HG03439 (cell line): ENCODE results near the gene CACHD1.

Experiments used
- ATAC-seq: cut with Tn5 transposase; IDR thresholded peaks from one replicate; pipeline ENCODE4 v1.9.1; 2021; ENCODE audit warnings: mild to moderate bottlenecking, moderate library complexity; ENCODE audit not compliant: unreplicated experiment

The CACHD1 gene

DNA sequence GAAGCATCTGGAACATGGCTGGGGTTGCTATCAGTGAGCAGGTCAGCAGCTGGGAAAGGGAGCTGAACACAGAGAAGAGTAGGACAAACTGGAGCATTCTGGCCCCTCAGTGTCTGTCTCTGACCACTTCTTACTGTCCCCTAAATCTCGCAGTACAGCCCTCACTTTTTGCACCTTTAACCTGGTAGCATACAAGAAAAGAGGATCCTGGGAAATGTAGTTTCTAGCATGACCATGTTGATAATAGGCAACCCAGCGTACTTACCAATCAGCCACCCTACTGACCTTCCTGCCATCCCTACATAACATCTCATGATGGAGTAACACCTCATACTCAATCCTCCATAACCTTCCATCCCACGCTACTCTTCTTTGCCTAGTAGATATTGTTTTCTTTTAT, 175.8 kb downstream of the CACHD1 start:
- ATAC-seq = no peak

DNA sequence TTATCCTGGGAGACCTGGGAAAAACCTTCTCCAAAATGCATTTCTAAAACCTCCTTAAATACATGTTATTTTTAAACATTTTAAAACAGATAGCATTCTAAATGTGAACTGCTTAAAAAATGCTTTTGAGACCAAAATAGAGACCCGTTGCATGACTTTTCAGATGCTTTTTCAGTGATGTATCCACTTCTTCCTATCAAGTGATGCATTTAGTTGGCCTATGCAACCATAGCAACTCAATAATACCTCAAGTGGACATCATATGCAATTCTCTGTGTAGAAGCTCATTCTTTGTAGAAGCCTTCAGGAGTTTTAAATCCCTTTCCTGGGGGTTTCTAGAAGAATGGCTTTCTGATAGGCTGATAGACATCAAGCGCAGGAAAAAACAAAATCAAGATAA, 180.5 kb downstream of the CACHD1 start:
- no peak for ATAC-seq

DNA sequence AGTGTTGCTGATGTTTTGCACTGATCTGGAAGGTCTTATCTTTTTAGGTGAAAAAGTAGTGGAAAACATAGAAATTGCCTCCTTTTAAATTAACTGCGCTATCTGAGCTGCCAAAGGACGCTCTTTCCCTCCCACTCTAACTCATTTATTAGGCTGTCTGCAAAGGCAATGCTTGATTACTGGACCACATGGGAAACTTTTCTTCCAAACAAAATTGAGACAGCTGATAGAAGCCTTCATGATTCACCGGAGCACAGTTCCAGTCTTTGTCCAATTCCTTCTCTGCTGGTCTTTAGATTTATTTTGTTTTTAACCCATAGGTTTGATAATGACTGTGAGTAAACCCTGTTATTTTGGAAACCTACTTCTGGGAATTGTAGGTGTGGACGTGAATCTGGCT, 181.9 kb downstream of the CACHD1 start:
- ATAC-seq = no peak

DNA sequence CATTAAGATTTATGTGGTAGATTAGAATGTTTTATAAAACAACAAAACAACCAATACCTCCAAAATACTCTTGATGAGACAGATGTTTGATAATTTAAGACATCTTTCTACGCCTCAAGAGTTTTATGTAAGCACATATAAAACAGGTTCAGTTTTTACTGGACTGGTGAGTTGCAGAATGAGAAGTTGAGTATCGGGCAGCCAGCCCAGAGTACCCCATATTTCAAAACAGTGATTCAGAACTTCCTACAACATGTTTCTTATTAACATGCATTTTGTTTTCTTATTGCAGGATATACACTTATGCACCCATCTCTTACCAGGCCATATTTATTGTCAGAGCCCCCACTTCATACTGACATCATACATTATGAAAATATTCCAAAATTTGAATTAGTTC, 183.5 kb downstream of the CACHD1 start:
- ATAC-seq = no peak

DNA sequence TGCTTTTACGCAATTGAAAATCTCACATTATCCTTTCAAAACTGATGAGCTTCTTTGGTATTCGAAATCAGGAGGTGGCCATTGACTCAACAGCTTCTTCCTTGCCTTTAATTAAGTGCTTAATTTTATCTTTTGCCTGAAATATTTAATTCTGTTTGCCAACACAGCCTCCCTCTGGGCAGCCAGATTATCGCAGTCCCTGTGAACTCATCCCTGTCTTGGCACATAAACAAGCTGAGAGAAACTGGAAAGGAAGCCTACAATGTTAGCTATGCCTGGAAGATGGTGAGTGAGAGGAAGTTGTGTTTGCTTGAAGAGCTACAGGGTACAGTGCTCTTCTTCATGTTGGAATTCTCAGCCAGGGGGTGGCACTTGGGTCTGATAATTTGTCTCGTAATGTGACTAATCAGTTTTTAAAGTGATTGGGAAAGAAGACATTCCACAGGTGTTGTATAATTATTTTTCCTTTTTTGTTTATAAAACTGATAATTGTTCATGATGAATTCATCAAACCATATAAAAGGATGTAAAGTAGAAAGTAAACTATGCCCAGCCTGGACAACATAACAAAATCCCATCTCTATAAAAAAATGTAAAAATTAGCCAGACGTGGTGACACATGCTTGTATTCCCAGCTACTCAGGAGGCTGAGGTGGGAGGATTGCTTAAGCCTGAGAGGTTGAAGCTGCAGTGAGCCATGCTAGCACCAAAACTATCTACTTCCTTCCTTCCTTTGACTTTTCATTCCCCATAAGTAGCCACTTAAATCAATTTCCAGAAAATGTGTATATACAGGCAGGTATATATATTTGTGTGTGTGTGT, 184.8 kb downstream of the CACHD1 start:
- no peak for ATAC-seq

DNA sequence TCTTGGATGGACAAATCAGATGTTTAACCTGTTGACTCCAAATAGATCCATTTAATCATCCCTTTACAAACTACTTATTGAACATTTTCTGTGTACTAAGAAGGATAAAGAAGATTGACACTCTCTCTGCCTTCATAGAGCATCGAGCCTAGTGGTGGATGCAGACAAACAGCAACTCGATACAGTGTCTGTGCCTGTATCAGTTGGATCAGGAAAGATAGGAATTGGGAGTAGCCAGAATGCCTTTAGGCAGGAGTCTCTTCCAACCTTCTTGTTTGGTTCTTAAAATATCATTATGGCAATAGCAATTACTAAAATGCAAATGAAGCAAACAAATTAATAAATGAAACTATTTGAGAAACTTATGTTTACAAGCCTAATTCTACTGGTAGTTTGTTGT, 185.9 kb downstream of the CACHD1 start:
- ATAC-seq = no peak

DNA sequence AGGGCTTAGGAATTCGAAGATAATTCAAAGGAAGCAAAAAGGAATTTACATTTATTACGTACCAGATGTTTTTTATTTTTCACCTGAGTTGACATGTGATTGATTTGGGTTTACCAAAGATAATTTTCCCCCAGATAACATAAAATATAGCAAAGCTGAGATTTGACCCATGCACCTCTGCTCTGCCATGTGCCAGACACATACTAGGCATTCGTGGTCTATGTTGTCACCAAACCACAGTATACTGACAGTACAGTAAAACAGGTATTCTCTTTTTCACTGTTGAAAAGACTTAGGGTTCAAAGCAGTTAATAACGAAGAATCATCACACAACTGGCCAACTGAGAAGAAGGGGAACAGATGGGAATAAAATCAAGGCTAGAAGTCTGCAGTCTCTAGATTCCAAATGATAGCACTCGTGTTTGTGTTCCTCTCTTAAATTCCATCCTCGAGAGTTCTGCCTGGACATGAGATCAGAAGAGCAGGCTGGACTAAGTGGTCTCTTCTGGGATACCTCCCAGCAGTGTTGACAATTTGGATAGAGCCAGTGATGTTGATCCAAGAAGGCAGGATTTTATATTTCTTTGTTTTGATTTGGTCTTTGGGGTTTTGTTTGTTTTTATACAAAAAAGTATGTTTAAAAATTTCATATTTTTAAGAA, 189.7 kb downstream of the CACHD1 start:
- no peak for ATAC-seq

DNA sequence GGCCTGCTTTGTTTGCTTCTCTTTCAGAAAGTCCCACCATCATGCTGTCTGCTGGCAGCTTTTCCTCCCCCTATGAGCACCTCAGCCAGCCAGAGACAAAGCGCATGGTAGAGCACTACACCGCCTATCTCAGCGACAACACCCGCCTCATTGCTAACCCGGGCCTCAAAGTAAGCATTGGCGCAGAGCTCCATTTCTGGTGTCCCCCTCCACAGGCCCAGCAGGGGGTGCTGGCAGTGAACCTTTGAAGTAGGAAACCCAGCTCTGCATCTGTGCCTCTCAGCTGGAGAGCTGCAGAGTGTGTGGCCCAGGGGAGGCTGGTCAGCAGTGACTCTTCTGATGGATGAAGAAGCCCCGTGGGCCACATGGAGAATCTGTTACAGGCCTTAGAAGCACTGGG, 193.7 kb downstream of the CACHD1 start:
- no peak for ATAC-seq

DNA sequence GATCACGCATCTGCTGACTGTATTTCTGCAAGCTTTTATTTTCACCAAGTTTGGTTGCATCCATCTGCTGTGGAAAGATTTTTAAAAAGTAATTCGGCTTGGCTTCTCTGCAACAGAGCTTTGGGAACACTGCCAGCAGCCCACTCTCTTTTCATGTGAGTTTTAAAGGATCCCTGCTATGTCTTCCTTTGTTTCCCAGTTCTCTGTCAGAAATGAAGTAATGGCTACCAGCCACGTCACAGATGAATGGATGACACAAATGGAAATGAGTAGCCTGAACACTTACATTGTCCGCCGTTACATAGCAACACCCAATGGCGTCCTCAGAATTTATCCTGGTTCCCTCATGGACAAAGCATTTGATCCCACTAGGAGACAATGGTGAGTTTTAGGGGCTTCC, 194.4 kb downstream of the CACHD1 start:
- no peak for ATAC-seq

DNA sequence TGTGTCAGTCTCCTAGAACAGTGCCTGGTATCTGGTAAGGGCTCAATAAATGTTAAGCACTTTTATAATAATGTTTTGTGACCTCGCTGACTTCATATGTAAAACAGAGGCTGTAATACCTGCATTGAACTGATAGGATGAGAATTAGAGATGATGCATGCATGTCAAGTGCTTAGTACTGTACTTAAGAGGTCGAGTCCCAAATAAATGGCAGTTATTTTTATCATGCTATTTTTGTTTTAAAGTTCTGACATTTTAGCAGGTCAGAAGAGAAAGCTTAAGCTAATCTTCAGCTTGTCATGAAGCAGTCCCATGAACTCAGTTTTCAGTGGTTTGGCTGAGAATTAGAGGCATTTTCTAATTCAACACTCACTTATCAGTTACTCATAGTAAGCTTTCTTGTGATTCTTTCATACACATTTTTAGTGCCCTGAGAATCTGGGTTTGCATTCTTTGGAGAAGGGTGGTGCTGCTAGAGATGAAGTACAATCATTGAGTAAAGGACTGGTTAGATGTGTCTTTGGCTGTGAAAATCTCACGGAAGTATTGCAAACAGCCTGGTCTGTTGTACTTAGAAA, 199.3 kb downstream of the CACHD1 start:
- no peak for ATAC-seq

DNA sequence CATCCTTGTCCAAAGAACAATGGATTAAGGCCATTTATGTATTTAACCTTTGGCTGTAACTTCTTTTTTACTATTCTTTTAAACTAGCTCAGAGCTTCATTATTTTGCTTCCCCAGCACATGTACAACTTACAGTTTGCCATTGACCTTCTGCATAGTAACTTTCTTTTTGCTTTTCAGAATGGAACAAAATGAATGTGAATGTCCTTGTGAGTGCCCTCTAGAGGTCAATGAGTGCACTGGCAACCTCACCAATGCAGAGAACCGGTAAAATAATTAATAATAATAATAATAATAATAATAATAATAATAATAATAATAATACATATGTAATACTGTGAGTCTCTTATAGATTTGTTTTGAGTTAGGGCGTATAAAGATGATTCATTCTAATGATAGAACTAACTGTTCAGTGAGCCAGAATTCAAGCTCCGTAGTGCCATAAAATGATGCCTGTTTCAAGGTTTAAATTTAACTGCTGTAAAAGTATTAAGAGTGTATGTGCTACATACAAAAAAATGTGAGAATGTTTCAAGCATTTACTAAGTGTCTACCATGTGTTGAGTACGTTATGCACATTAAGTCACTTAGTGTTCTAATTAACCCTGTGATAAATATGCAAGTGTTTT, 205.9 kb downstream of the CACHD1 start:
- no peak for ATAC-seq

DNA sequence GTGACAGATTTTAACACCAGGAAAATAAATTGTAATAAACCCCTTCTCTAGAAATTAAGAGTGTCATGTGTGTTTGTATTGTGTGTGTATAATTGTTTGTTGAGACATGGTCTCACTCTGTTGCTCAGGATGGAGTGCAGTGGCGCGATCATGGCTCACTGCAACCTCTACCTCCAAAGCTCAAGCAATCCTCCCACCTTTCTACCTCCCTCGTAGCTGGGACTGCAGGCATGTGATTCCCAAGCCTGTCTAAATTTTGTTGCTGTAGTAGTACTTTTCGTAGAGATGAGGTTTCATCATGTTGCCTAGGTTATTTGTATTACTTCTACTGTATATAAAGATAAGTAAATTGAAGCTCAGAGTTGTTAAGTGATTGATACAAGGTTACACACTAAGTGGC, 206.5 kb downstream of the CACHD1 start:
- ATAC-seq = no peak

DNA sequence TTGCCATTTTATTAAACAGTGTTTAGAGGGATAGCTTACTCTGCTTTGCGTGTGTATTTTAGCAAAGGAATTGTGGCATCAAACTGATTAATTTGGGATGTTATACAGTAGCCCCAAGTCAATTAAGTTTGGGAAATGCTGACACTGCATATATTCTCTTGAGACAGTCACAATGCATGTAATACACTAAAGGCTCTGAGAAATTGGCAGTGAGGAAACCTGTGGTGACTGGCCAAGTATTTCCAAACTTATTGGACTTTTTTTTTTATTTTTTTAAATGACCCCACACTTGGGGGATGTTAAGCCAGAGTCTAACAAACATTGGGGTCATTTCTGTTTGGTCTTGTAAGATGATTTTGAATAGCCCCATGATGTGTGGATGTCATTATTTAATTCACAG, 207.6 kb downstream of the CACHD1 start:
- no peak for ATAC-seq

DNA sequence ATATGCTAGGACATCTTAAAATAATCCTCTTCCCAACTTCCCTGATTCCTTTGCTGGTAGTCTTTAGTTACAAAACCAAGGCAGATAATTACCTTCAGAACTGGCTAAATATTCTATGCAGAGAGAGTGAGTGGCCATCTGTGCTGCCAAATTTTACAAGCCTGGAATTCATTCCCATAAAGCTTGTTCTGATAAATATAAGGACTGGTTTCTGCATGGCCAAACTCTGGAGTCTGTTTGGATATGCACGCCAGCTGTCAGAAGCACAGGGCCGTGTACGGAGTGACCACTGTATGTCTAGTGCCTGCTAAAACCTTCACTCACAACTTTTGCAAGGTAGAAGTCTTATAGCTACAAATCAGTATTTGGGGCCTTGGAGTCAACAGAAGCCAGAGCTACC, 208.4 kb downstream of the CACHD1 start:
- ATAC-seq = no peak

DNA sequence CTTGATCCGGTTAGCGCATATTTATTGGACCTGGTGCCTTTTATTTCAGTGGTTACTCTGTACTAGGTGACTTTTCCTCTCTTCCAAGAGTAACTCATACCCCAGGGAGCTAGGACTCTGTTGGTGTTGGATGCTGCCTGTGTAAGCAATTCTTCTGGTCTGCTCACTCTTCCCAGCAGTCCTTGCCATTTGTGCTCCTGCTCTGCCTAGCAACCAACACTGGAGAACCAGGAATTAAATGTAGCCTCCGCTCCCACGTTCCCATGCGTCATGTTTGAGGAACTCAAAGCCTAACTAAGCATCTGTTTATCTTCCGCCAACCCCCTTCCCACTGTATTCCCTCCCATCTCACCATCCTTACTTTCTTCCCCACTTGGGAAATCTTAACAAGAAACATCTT, 209.2 kb downstream of the CACHD1 start:
- no peak for ATAC-seq

DNA sequence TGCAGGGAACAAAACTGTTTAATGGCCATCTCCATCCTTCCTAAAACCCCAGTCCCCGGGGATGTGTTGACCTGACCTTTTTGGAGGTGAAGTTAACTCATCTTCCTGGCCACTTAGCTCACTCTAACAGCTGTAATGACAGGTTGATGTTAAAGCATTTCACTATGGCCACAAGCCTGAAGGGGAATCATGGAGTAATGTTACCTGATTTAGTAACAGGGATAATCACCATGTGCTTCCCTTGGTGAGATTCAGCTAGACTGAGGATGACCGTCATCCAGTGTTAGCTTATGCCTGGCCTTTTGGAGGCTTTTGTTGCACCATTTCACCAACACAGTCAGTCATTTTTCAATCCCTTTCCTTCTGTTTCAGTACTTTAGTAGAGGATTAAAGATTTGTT, 210.7 kb downstream of the CACHD1 start:
- ATAC-seq = no peak

DNA sequence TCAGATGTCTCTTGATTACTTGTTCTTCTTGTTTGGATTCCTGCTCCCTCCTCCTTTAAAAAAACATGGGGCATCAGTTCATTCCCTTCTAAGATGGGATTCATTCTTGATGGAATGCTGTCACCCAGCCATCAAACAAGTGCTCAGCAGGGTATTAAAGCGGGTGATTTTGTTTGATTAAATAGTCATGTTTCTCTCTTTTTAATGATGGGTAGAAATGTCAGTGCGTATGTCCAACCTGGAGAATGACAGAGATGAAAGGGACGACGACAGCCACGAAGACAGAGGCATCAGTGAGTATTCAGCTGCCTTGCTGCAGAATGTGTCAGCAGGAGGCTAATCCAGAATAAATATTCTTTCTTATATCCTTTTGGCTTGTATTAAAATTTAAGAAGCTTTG, 211.1 kb downstream of the CACHD1 start:
- ATAC-seq = no peak

DNA sequence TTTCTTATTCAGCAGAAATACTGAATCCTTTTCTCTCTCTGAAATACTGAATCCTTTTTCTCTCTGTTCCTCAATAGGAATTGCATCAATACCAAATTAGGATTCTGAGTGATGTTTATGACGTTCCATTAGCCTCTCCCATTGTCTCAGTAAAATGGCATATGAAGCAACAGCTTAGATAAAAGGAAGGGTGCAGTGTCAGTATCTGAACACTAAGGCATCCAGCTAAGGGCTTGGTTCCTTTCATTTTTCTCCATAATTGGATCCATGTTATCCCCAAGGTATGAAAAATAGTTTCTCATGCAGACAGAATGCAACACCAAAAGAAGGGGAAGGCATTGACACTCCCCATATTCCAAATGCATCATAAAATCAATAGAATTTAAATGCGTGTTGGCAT, 213.5 kb downstream of the CACHD1 start:
- no peak for ATAC-seq

DNA sequence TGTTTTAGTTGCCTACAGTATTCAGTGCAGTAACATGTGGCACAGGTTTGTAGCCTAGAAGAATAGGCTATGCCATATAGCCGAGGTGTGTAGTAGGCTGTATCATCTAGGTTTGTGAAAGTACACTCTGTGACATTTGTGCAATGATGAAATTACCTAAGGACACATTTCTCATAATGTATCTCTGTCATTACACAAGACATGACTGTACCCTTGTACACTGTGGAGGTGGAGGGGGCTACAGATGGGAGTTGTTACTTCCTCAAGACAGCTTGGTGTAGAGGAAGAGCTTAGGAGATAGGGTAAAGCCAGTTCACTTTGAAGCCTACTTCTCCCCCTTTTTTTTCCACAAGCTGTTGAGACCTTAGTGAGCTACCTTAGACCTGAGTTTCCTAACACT, 215.3 kb downstream of the CACHD1 start:
- ATAC-seq = no peak

DNA sequence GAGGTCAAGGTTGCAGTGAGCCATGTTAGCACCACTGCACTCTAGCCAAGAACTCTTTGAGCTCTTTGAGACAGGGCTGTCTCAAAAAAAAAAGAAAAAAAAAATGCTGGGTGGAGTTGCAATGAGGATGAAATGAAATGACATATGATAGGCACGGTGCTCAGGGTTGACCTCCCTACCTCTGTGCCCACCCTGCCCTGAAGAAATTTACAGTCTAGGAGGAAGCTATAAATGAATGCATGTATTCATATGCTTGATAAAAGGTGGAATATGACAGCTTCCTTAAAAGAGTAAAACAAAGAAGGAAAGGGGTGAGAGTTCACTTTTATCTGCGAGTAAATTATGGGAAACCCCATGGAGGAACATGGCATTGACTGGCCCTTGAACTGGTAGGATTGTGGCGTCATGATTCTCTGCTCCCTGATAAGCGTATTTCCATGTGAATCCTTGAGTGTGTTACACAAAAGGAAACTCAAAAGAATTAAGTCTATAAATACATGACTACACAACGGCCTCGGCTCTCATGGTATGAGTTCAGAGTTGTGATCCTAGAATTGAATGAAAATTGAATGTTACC, 215.9 kb downstream of the CACHD1 start:
- no peak for ATAC-seq
